ENCODE data around the gene VSIG8. TPM values are rescaled to one million over a fixed set of nuclear protein-coding genes. Genes with fewer than 3 reads are reported as not detected.

The VSIG8 gene
- total and polyA plus RNA-seq, 2 of the 8 experiments (the other 6 are each of a cell fraction or from before 2014, with no cell fraction given): not detected

DNA sequence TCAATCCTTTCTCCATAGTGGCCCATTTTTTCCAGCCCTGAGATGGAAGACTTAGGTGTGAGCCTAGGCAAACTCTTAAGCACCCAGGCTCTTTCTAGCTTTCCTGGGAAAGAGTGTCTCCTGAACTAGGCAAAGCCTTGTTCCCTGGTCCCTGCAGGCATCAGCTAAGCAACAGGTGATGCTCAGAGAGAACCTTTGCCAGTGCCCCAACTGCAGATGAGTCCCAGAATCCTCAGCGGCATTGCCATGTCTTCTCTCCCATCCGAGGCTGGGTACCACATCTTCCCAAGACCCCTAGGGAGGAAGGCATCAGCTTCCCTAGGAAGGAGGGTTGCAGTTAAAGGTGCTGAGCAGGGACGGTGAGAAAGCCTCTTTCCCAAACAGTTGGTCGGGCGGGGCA is 8.2 kb upstream of the VSIG8 start:
- Histone ChIP-seq H3K4me1 (replicated peaks in 1 of 4; ENCODE audit: control insufficient read depth in 3 of 4, insufficient read depth in 4 of 4, low read length in 3 of 4) (no peaks in the 10 kb centered on the region; a peak in 1 of 7 replicates), H2BK120ac (replicated peaks; ENCODE audit: low read depth, low read length) (no peak overlapping the region), H3K9me3 (ENCODE audit: insufficient read depth in 2 of 2, low read depth in 1 of 2, low read length in 1 of 2) (no peaks in the 10 kb centered on the region), H3K79me1 (ENCODE audit: low read depth, low read length) (no peaks in the 10 kb centered on the region), H4K91ac (replicated peaks; ENCODE audit: insufficient read length, low read length) (no peak overlapping the region), H3K27ac (ENCODE audit: low read depth, low read length) (no peak overlapping the region), H3K27me3 (replicated peaks in 1 of 4; ENCODE audit: control insufficient read depth in 3 of 4, extremely low read depth in 1 of 4, insufficient read depth in 3 of 4, low read length in 3 of 4) (no peaks in the 10 kb centered on the region), H3K23ac (ENCODE audit: insufficient read length) (no peak overlapping the region), H2AK5ac (ENCODE audit: low read depth, low read length) (no peak overlapping the region), H3K4me2 (ENCODE audit: insufficient read depth in 1 of 2, low read depth in 2 of 2, low read length in 2 of 2) (no peak overlapping the region), H3K9ac (replicated peaks in 1 of 4; ENCODE audit: extremely low read depth in 1 of 4, low read depth in 3 of 4, low read length in 3 of 4) (no peak overlapping the region), H2BK5ac (ENCODE audit: low read depth, low read length) (no peak overlapping the region), H3K14ac (ENCODE audit: insufficient read length) (no peak overlapping the region), H2BK20ac (ENCODE audit: low read length) (no peak overlapping the region), H2AFZ (ENCODE audit: low read length) (no peak overlapping the region), H3K79me2 (ENCODE audit: control insufficient read depth in 1 of 2, insufficient read depth in 2 of 2, low read length in 2 of 2) (no peaks in the 10 kb centered on the region), H4K5ac (ENCODE audit: insufficient read length, low read depth, low read length) (no peak overlapping the region), H3K4ac (replicated peaks; ENCODE audit: insufficient read length, low read depth, low read length) (no peak overlapping the region), H3K23me2 (ENCODE audit: low read depth, low read length) (no peaks in the 10 kb centered on the region), H4K8ac (ENCODE audit: extremely low read depth, insufficient read depth, low read length) (no peak overlapping the region), H4K20me1 (replicated peaks in 1 of 2; ENCODE audit: control insufficient read depth in 1 of 2, insufficient read depth in 2 of 2, low read length in 2 of 2) (no peaks in the 10 kb centered on the region), H3K56ac (replicated peaks; ENCODE audit: insufficient read length, low read depth, low read length) (no peak overlapping the region), H3K4me3 (ENCODE audit: extremely low read depth in 1 of 4, insufficient read depth in 2 of 4, low read depth in 3 of 4, low read length in 4 of 4) (no peak overlapping the region), H3K36me3 (ENCODE audit: control insufficient read depth in 2 of 4, insufficient read depth in 4 of 4, low read length in 3 of 4) (no peaks in the 10 kb centered on the region), H2BK15ac (ENCODE audit: low read length) (no peak overlapping the region), H3K18ac (ENCODE audit: extremely low read depth, low read length) (no peak overlapping the region), H2BK12ac (ENCODE audit: low read depth, low read length) (no peak overlapping the region)
- ChIA-PET POLR2A (ENCODE audit: partially characterized antibody) (interaction anchor here (1.1 kb wide), 1 partner anchor 20 kb away, joined by 3 read pairs; no protein-coding TSS in a partner anchor), CTCF (ENCODE audit: partially characterized antibody) (interaction anchor here (1.0 to 14.8 kb wide), 9 partner anchors 14 to 138 kb away, joined by 3 to 111 read pairs (median 13); no protein-coding TSS in a partner anchor)
- WGBS, 2 experiments (ENCODE audit: extremely low coverage in 1 of 2, insufficient coverage in 1 of 2, insufficient read length in 1 of 2, insufficient replicate concordance in 2 of 2, low coverage in 1 of 2, low lambda C conversion rate in 2 of 2, missing lambda C conversion rate in 1 of 2): 77% methylated on average over 5 of the region's 5 CpGs; no CpG with 5 or more reads in 1 of the 2 experiments
- DNase-seq (ENCODE audit: low read depth in 1 of 2, low spot score in 2 of 2) (no peak), FAIRE-seq (no peak)
- TF ChIP-seq BRCA1 (IDR thresholded peaks at IDR 0.05; ENCODE audit: low read depth, low read length) (no peak), HDAC2 (IDR thresholded peaks at IDR 0.05; ENCODE audit: borderline replicate concordance in 1 of 2, low read depth in 2 of 2, low read length in 2 of 2) (no peak), RAD21 (IDR thresholded peaks at IDR 0.05 in 1 of 2, conservative IDR thresholded peaks at IDR 0.05 in 1 of 2; ENCODE audit: low read depth in 2 of 2, low read length in 2 of 2) (no peak), KDM5A (IDR thresholded peaks at IDR 0.05; ENCODE audit: low read length) (no peak), CREB1 (IDR thresholded peaks at IDR 0.05) (no peak), POLR2AphosphoS5 (IDR thresholded peaks at IDR 0.05; ENCODE audit: low read depth, low read length) (no peak), NANOG (IDR thresholded peaks at IDR 0.05; ENCODE audit: insufficient read depth, low read depth, low read length, poor library complexity, severe bottlenecking) (no peak), SRF (IDR thresholded peaks at IDR 0.05; ENCODE audit: low read depth, low read length) (no peak), EGR1 (IDR thresholded peaks at IDR 0.05; ENCODE audit: borderline replicate concordance, low read depth, low read length) (no peak), SIN3A (conservative IDR thresholded peaks at IDR 0.05 in 1 of 2, IDR thresholded peaks at IDR 0.05 in 1 of 2; ENCODE audit: low read depth in 1 of 2, low read length in 2 of 2) (no peak), GTF2F1 (IDR thresholded peaks at IDR 0.05; ENCODE audit: borderline replicate concordance, low read depth, low read length) (no peak), POU5F1 (IDR thresholded peaks at IDR 0.05; ENCODE audit: low read depth, low read length) (no peak), EP300 (IDR thresholded peaks at IDR 0.05; ENCODE audit: borderline replicate concordance in 1 of 2, low read depth in 2 of 2, low read length in 2 of 2) (no peak), TCF12 (IDR thresholded peaks at IDR 0.05; ENCODE audit: low read depth, low read length) (no peak)
